Measurements from ENCODE around the gene TRAF3IP1.
"Not testable (repeated sequence)": the region's sequence is repeated elsewhere in the genome, so short reads cannot be mapped to it uniquely, and the experiment has no call there.

Gene TRAF3IP1

GRCh38 chr2:238310721-238311120 lies 9.6 kb upstream of the TRAF3IP1 start:
- DNase-seq, result not testable (repeated sequence)

- DNase-seq, result no peak
Observed at GRCh38 chr2:238313289-238313990, 6.9 kb upstream of the TRAF3IP1 start.

GRCh38 chr2:238313991-238314350 lies 6.3 kb upstream of the TRAF3IP1 start:
- DNase-seq, result no peak

- no peak for DNase-seq
Observed at GRCh38 chr2:238314576-238314975, 5.7 kb upstream of the TRAF3IP1 start.

- no peak for DNase-seq
Observed at GRCh38 chr2:238315031-238315595, 5.2 kb upstream of the TRAF3IP1 start.

- DNase-seq, result peak; percentile 44
Observed at GRCh38 chr2:238320648-238321281, 447 bp downstream of the TRAF3IP1 start.

- no peak for DNase-seq
Observed at GRCh38 chr2:238321467-238321866, 1.1 kb downstream of the TRAF3IP1 start.

- DNase-seq, result no peak
Observed at GRCh38 chr2:238322001-238322411, 1.7 kb downstream of the TRAF3IP1 start.

- not testable (repeated sequence) for DNase-seq
Observed at GRCh38 chr2:238324248-238324647, 3.9 kb downstream of the TRAF3IP1 start.

- no peak for DNase-seq
Observed at GRCh38 chr2:238325694-238326093, 5.4 kb downstream of the TRAF3IP1 start.

GRCh38 chr2:238326801-238327365 lies 6.6 kb downstream of the TRAF3IP1 start:
- no peak for DNase-seq

GRCh38 chr2:238327751-238328150 lies 7.4 kb downstream of the TRAF3IP1 start:
- DNase-seq, result no peak

- DNase-seq, result no peak
Observed at GRCh38 chr2:238330391-238330790, 10.1 kb downstream of the TRAF3IP1 start.

GRCh38 chr2:238331916-238332315 lies 11.6 kb downstream of the TRAF3IP1 start:
- no peak for DNase-seq

- no peak for DNase-seq
Observed at GRCh38 chr2:238334885-238335284, 14.6 kb downstream of the TRAF3IP1 start.

GRCh38 chr2:238335591-238335990 lies 15.3 kb downstream of the TRAF3IP1 start:
- DNase-seq, result not testable (repeated sequence)

- no peak for DNase-seq
Observed at GRCh38 chr2:238336151-238336550, 15.8 kb downstream of the TRAF3IP1 start.

GRCh38 chr2:238336793-238337444 lies 16.6 kb downstream of the TRAF3IP1 start:
- no peak for DNase-seq

GRCh38 chr2:238337846-238338245 lies 17.5 kb downstream of the TRAF3IP1 start:
- no peak for DNase-seq

- no peak for DNase-seq
Observed at GRCh38 chr2:238338710-238339394, 18.5 kb downstream of the TRAF3IP1 start.

GRCh38 chr2:238339395-238339780 lies 19.1 kb downstream of the TRAF3IP1 start:
- DNase-seq, result no peak

- DNase-seq, result no peak
Observed at GRCh38 chr2:238339814-238340213, 19.5 kb downstream of the TRAF3IP1 start.

- no peak for DNase-seq
Observed at GRCh38 chr2:238341536-238341935, 21.2 kb downstream of the TRAF3IP1 start.
